GM19099 (cell line): ENCODE results near the gene SLC17A9.
A peak's percentile ranks its signal among the peaks of the same experiment; 100 is the strongest.

Source experiments
- POLR2A ChIP-seq: IDR thresholded peaks from 3 replicates; pipeline ENCODE4 v1.6.1; 2011; ENCODE audit warnings: low read depth; ENCODE audit not compliant: insufficient read length; ENCODE audit errors: extremely low read depth

Gene SLC17A9, protein sequence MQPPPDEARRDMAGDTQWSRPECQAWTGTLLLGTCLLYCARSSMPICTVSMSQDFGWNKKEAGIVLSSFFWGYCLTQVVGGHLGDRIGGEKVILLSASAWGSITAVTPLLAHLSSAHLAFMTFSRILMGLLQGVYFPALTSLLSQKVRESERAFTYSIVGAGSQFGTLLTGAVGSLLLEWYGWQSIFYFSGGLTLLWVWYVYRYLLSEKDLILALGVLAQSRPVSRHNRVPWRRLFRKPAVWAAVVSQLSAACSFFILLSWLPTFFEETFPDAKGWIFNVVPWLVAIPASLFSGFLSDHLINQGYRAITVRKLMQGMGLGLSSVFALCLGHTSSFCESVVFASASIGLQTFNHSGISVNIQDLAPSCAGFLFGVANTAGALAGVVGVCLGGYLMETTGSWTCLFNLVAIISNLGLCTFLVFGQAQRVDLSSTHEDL

DNA sequence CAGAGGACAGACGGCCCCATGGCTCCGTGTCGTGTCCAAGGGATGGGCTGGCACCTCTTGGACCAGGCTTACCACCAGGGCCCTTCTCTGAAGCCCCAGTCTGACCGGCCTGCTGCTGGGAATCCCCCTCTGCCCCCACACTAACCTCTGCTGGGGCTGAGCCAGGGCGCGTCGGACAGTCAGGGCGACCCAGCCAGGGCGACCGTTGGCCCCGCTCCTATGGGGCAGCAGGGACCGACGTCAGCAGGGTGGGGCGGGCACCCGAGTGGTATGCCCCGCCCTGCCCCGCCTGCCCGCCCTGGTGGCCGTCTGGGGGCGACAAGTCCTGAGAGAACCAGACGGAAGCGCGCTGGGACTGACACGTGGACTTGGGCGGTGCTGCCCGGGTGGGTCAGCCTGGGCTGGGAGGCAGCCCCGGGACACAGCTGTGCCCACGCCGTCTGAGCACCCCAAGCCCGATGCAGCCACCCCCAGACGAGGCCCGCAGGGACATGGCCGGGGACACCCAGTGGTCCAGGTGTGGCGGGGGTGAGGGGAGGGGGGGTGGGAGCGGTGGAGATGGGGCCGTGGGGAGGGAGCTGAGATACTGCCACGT, at the start of gene SLC17A9:
SLC17A9 (plus strand) TSS at position 337 of the 595 bp plus-strand sequence; CDS start at position 459, 122 bp downstream.
- peak; percentile 67 for TF ChIP-seq POLR2A

DNA sequence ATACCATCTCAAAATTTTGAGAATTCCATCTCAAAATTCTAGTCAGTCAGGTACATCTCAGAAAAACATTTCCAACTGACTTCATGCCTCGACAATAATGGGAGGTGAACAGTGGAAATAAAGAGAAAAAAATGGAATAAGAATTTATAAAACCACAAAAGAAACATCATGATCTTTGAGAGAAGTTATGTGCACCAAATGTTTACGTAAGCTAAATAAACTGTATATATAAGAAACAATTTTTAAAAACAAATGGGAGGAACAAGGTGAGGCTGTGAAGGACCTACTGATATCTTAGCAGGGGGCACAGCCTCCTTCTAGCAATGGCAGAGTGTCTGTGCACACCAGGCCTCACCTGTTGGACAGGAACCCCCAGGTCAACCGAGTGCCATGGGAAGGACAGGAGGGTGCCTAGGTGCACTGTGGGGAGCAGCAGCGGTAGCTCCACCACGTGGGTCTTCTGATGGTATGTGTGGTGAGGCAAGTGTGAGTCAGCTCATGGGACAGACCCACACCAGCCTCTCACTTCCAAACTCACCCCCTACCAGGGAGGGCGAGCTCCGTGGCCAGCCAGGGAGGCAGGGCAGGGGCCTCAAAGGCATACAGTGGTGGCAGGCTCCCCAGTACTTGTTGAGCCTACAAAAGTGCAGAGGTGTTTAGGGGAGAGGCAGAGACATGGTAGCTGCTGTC, 49.4 kb upstream of the SLC17A9 start:
- TF ChIP-seq POLR2A, result no peak

DNA sequence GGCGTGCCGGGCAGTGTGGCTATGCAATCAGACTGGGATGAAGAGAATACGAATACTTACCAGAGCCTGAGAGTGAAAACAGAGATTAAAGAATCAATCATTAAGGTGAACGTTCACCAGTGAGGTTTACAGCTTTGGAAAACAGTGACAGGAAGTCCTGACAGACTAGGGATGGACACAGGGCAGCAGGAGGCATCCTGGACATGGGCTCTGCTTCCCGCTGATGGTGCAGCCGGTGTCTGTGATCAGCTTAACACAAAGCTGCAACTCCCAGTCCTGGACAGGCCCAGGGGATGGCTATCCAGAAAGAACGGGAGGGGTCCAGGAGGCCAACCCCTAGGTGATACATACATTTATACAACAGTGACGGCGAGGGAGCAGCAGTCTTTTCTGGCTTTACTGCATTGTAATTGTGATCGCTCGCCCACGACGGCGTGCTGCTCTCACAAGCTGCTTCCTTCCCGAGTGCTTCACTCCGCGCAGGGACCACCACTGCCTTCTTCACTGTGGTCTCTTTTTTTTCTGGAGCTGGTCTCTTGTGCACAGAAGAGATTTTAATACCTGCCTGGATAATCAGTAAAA, 46.9 kb upstream of the SLC17A9 start:
- TF ChIP-seq POLR2A, result no peak

DNA sequence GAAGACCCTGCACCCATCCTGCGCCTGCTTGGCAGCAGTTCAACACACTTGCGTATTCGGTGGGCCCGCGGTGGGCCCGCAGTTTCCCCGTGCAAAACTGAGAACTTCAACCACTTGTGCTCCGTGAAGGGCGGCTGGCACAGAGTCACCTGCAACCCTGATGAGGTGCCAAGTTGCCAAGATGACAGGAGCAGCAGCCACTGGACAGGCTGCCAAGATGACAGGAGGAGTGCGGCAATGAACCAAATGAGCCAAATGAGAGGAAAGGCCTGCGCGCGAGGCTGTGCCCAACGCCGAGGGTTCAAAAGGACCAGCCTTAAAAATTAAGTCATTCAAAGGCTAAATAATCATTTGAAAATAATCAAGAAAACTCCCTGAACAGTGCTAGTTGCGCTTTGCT, 46.3 kb upstream of the SLC17A9 start:
- no peak for TF ChIP-seq POLR2A

DNA sequence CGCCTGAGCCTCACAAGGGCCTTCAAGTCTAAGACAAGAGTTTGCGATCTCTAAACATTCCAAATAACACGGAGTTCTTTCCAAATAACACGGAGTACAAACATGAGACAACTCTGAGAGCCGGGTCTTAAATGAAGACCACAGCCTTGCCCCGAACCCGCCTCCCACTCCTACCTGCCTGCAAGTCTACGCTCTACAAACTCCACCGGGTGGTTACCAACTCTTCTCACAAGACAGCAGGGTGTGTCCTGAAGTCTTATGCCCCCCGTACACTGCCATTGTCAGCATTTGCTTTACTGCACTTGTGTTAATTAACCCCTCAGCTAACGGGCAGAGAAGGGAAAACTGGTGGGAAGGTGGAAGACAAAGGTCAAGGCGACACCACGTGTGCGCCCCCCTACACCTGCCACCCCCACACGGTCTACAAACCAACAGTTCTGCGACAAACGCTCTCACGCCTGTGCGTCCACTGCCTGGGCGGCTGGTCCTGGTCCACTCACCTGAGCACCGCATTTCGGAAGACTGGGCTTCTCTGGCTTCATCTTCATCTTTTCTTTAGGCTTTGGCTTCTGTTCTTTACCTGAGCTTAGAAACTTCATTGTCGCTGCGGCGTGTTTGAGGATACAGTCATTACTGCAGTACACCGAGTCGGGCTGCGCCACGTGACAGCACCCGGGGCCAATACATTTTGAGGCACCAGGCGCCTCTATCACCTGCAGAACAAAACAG, 45.7 kb upstream of the SLC17A9 start:
- TF ChIP-seq POLR2A, result no peak

DNA sequence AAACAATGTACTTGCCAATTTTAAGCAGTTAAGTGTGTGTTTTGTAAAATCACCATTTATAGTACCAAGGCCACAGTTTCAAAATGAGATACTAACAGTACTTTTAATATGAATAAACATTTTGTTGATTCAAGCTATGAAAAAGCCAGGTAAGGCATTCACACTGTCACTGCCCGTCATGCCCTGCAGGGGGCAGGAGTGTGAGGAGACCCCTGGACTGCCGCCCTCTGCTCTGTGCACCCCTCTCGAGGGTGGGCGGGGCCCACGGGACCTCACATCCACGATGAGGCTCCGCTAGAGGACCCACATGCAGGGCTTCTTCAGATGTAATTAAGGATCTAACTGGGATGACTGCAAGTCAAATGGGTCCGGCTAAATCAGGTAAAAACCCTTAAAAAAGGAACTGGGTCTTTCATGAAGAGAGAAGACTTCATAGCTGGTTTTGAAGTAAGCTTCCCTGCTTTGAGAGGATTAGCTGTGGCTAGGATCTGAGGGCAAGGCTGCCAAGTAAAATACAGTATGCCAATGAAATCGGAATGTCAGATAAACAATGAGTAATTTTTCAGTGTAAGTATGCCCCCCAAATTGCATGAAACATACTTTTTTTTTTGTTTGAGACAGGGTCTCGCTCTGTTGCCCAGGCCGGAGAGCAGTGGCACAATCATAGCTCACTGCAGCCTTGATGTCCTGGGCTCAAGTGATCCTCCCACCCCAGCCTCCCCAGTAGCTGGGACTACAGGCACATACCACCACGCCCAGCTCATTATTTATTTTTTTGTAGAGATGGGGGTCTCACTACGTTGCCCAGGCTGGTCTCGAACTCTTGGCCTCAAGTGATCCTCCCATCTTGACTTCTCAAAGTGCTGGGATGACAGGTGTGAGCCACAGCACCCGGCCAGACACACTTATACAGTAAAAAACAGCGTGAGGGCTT, 44.9 kb upstream of the SLC17A9 start:
- TF ChIP-seq POLR2A, result no peak

DNA sequence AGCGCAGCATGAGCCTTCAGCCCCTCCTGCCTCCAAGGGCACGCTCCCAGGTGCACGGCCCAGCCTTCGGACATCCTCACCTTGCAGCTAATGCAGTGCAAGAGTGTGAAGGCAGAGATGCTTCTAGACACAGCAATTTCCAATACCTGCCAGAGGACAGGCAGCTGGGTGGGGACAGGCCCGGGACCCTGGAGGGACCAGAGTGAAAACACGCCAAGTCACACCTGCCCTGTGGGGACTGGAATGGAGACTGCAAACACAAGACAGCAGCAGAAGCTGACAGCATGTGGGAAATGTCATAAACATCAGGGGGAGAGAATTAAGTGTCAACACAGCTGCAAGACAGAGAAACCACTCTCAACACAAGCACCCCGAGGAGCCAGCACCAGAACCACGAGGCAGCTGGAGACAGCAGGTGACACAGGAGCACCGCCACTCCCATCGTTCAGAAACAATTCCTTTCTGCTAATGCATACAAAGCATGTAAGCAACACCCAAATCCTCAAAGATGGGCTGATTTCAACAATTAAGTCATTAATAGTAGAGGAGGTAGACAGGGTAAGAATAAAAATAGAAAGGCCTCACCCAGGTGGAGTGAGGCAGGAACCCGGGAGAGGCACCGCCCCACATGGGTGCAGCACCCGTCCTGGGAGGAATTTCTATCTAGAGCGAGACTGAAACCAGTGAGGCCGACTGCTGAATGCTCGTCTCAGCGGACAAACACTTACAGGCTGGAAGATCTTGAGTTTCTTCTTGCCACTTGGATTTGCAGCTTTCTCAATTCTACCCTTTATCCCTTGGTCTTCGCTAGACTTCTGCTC, 43.3 kb upstream of the SLC17A9 start:
- TF ChIP-seq POLR2A, result no peak

DNA sequence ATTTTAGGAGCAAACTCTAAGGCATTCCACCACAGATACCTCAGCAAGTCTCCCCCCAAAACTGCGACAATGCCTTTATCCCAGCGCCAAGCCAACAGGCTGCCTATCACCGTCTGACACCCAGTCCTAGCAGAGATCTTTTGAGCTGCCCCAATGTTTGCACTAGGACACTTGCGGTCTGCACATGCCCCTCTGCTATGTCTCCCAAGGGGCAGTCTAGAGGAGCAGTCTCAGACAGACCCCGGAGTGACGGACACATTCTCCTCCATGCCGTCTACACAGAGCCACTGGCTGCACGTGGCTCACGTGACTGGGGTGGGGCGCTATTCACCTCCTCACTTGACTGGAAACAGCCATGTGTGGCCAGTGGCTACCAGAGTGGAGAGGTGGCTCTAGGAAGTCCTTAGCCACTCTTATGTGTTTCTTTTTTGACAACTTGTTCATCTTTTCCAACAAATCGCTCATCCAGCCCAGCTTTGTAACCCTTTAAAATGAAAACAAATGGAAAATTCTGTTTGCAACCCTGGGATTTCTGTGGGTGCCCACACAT, 42.2 kb upstream of the SLC17A9 start:
- TF ChIP-seq POLR2A, result no peak

DNA sequence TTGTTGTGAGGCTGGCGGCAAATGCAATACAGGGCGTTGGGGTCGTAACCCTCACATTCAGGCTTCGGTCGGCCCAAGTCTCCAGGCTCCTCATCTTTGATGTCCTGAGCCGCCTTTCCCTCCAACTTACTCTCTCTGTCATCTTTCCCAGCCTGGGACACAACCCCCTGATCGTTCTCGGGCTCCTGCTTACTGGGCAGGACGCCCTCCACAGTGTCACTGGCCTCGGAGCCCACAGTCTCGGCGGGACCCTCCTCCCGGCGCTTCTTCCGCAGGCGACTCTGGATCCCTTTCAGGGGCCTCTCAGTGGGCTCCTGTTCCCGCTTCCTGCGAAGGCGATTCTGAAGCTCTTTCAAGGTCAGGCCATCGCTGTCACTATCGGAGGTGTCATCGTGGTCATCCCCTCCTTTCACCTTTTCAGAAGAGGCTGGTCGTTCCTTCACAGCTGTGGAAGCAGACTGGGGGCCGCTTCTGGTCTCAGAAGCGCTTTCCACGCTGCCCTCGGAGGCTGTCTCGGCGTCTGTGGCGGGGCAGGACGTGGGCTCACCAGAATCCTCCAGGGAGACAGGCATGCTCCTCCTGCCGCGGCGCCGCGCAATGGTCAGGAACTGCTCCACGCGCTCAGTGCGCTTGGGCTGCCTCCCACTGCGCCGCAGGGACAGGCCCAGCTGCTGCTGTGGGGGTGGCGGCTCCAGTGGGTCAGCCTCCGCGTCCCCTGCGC, 41.6 kb upstream of the SLC17A9 start:
- TF ChIP-seq POLR2A, result no peak

DNA sequence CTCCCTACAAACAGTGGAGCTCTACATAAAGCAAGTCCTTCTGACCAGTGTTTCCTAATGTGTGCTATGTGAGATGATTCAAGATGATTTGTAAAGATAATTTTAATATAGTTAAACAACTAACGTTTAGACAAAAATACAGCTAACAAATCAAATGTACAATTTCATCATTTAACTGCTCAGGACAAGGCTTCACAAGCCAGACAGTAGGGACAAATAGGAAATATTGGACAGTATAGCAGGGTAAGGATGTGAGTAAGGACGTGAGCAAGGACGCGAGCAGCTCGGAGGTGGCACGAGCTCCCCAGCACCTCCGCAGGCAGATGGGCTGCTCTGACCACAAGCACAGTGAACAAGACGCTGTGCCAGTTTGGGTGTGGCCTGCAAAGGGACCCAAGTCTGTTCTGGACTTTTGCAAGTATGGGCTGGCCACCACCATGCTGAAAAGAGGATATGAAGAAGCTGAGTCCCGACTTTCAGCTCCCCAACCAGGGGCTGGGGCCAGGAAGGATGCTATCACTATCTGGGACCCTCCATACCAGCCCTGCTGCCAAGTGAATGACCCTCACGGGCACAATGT, 40.7 kb upstream of the SLC17A9 start:
- no peak for TF ChIP-seq POLR2A

DNA sequence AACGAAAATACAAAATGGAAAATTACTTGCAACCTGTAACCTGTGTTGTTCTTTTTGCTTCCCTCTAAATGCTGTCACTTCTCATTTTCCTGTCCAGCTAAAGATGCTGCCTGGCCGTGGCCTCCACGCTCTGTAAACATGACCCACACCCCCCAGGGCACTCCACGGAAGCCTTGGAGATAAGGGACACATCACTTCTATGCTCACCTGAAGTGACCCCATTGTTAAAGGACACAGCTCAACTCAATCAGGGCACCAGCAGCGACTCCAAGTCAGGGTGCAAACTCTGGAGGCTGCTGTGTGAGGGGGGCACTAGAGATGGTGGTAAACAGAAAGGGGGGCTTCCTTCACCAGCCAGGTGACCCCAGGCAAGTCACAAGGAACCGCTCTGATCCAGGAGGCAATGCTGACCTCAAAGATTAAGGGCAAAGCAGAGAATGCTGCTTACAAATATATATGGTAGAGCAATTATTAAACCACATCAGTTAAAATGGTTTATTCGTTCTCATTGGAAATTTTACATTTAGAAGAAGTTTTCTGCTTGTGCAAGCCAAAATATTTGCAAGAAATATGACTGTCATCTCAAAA, 39.4 kb upstream of the SLC17A9 start:
- no peak for TF ChIP-seq POLR2A

DNA sequence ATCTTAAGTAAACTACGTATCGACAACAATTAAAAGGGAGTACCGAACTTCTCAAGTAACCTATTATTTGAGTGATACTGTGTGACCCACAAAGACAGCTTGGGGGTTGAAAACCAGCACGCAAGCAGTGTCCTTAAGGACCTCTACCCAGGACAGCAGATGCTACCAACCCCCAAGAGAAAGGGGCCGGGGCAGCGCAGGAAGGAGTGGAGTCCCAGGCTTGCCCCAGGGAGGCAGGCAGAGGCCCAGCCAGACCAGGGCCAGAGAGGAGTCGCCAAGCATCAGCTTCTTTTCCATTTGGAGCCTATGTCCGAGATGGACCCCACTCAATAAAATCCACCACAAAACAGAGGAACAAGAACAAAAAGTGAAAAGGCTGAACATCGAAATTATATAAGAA, 38.1 kb upstream of the SLC17A9 start:
- TF ChIP-seq POLR2A, result no peak

DNA sequence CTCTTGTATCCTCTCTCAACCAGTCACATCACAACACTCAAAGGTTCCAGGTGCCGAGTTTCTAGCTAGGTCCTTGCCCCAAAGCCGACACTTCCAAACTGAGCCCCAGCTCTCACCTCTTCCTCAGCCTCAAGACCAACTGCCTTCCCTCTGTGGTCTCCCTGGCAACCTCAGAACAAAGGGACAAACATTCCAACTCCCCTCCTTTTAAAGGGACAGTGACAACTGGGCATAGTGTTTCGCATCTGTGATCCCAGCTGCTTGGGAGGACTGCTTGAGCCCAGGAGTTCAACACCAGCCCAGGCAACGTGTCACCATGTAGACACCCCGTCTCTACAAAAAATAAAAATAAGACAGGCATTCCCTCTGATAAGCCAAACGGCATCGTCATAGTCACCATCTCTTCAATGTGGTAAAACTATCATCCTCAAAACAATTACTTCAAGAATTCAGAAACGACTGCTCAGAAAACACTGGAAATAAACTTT, 37.5 kb upstream of the SLC17A9 start:
- no peak for TF ChIP-seq POLR2A
